Heart right ventricle (tissue), 16 donors: Measurements from ENCODE around the gene PARD3. TPM values are rescaled to one million over a fixed set of nuclear protein-coding genes. Genes with fewer than 3 reads are reported as not detected.
"Not testable (repeated sequence)": the region's sequence is repeated elsewhere in the genome, so short reads cannot be mapped to it uniquely, and the experiment has no call there.

Experiments used
- ATAC-seq, 8 donors: fragments of 200-7000 bp; cut with Tn5 transposase; one replicate each; pipeline ENCODE4 v1.9.1; 2020; ENCODE audit warnings: mild to moderate bottlenecking in 8 of 8, moderate library complexity in 8 of 8, moderate number of reproducible peaks in 1 of 8
- DNase-seq, 2 donors: peaks; one replicate each; pipeline ENCODE4 v3.0.0-alpha.2; 2020
- H3K27ac ChIP-seq, 10 donors: fragments of 200-600 bp; sonication (generic) in 2 of 10; one replicate each; pipeline versions ENCODE4 v1.5.0 to v1.8.0; 2020 to 2022; ENCODE audit warnings: mild to moderate bottlenecking in 3 of 10
- H3K27me3 ChIP-seq, 7 donors: fragments of 200-600 bp; one replicate each; pipeline ENCODE4 v1.8.0; 2021 to 2022; ENCODE audit warnings: mild to moderate bottlenecking in 2 of 7
- H3K36me3 ChIP-seq, 9 donors: fragments of 200-600 bp; sonication (generic) in 1 of 9; one replicate each; pipeline versions ENCODE4 v1.5.0 to v1.8.0; 2020 to 2022; ENCODE audit warnings: mild to moderate bottlenecking in 2 of 9
- H3K4me1 ChIP-seq, 9 donors: fragments of 200-600 bp; sonication (generic) in 1 of 9; one replicate each; pipeline versions ENCODE4 v1.5.0 to v1.8.0; 2020 to 2022; ENCODE audit warnings: mild to moderate bottlenecking in 4 of 9
- H3K4me3 ChIP-seq, 10 donors: fragments of 200-600 bp; sonication (generic) in 2 of 10; one replicate each; pipeline versions ENCODE4 v1.5.0 to v1.8.0; 2020 to 2022; ENCODE audit warnings: mild to moderate bottlenecking in 7 of 10, moderate library complexity in 2 of 10
- H3K9me3 ChIP-seq, 11 donors: fragments of 200-600 bp in 10 of 11; sonication (generic) in 2 of 11; one replicate each; pipeline versions ENCODE4 v1.5.0 to v1.8.0; 2013 to 2022; ENCODE audit warnings: mild to moderate bottlenecking in 2 of 11, control low read depth in 1 of 11, moderate library complexity in 1 of 11
- CTCF ChIP-seq, 9 donors: fragments of 200-600 bp; sonication (generic) in 2 of 9; IDR thresholded peaks; one replicate each; pipeline versions ENCODE4 v1.5.0 to v1.8.0; 2021 to 2022; ENCODE audit warnings: antibody characterized with exemption in 9 of 9, mild to moderate bottlenecking in 5 of 9, moderate library complexity in 1 of 9
- WGBS, 2 donors: extraction: QIAGEN DNeasy Blood & Tissue Kit; methylation state at CpG; one replicate each; pipeline ENCODE4 v1.1.7; 2013; ENCODE audit warnings: inconsistent platforms in 1 of 2; 5-methylcytosine and 5-hydroxymethylcytosine counted together
- intact Hi-C, 10 donors: fragments of 100-400 bp; cut with DNase I; formaldehyde crosslinking; loops; one replicate each; pipeline versions ENCODE4 v1.11.1 to v1.14.2; 2022
- polyA plus RNA-seq, 2 donors: library from polyadenylated mRNA; stranded (reverse); fragments of 200-250 nt; gene quantifications; one replicate each; pipeline ENCODE4 v1.2.3, GENCODE V29; 2013
- total RNA-seq, 10 donors: library from RNA; stranded (reverse); fragmentation: NEBNext Ultra II Directional in 3 of 10; extraction: Animal tissue kit (Norgen Biotek cat#: 25700) in 3 of 10; gene quantifications; one replicate each; pipeline versions ENCODE4 v1.2.1 to v1.2.4, GENCODE V29; 2021 to 2023
- donor health status: Arrhythmogenic right ventricular cardiomyopathy.
- donor health status: ischemic (EF 13 %, LVEDD 7.1; RV severe dilation, severe dysfunction).
- donor health status: healthy with polysubstance abuse.
- donor health status: DM: no; HTN: yes; CAD: no.
- donor health status: DM: no; HTN: no; CAD: no.
- donor health status: ischemic (EF 25% LVEDD 6.9; RV normal size, moderate dysfunction).
- donor health status: ischemic (EF 25% LVEDD 5.7; RV mildly dilated, moderate dysfunction).
- donor health status: healthy.
- donor health status: DM: yes; HTN: yes; CAD: no.
- donor health status: Ischemic cardiomyopathy.
- donor health status: ischemic (EF 35%, LVEDD 5.7; RV mildly dilated, moderate dysfunction).
- donor health status: nonischemic (EF 11% LVEDD 7.7; RV severe dilation, severe dysfunction).
- donor health status: DM: yes; HTN: yes; CAD: no.
- donor health status: PGD.
- donor health status: ischemic (EF 29% LVEDD 5.4; RV normal size, mild dysfunction).
- donor health status: nonischemic (EF 23%, LVEDD 6.1; RV moderate dilation, normal function).

The PARD3 gene
- total and polyA plus RNA-seq, 12 donors = 19.7 to 41.8 (median 34.2) TPM

DNA sequence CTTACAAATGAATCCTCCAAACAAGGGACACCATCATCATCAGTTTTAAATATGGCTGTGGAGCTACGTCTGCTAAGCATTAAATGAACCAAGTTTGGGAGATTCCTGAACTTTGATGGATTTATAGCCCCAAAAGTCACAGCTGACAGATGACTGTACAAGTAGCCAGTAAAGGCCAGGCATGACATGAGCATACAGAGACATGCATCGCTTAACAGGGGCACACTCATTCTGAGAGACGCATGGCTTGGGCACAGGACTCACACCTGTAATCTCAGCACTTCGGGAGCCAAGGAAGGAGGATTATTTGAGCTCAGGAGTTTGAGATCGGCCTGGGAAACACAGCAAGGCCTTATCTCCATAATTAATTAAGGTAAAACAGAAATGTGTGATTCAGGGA, 166.2 kb downstream of the PARD3 start:
- DNase-seq = no peak
- intact Hi-C loops = no loop called here
- Histone ChIP-seq H3K27ac (no peak overlapping the region), H3K27me3 (no peaks in the 10 kb centered on the region), H3K4me1 (peaks cover 0 to 56% (median 32%) of the 10 kb centered on the region in 9 donors), H3K9me3 (no peaks in the 10 kb centered on the region), H3K36me3 (no peaks in the 10 kb centered on the region), H3K4me3 (no peak overlapping the region)
- 91 to 94% methylated on average over 5 of the region's 5 CpGs for WGBS, 2 donors
- ATAC-seq = no peak
- TF ChIP-seq CTCF (IDR thresholded peaks at IDR 0.05) = no peak

DNA sequence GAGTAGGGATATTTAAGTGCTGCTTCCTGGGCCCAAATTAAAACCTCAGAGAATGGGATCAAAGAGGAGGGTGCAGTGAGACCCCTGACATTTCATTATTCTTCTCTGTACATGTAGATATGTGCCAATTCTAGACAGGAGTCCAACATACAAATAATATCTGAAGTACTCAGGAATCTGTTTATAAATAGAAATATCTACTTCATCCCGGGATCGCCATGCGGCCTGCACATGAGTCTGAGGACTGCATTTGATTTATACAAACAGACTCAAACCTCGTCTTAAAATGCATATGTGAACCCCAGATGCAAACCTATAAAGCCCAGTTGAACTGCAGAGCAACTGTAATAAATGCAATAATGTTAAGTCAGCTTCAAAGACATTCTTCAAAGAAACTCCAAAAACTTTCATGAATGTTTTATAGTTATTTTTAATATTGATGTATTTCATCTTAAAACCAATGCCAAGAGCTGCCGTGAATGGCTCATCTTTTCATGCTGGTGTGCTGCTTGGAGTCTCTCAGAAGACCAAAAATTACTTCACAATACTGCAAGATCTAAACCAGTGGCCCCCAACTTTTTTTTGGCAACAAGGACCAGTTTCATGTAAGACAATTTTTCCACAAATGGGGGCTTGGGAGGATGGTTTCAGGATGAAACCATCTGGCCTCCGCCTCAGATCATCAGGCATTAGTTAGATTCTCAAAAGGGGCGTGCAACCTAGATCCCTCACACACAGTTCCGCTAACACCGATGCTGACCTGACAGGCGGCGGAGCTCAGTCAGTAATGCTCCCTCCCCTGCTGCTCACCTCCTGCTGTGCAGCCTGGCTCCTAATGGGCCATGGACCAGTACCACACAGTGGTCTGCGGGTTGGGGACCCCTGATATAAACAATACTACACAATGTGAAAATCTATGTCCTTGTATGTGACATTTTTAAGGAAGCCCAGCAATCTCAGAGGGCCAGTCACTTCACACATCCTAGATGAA, 166.9 kb downstream of the PARD3 start:
- TF ChIP-seq CTCF (IDR thresholded peaks at IDR 0.05) = no peak
- Histone ChIP-seq H3K9me3 (no peaks in the 10 kb centered on the region), H3K4me1 (peaks cover 0 to 60% (median 38%) of the 10 kb centered on the region in 9 donors), H3K27me3 (no peaks in the 10 kb centered on the region), H3K4me3 (peak overlapping the region in 1 of 10 donors; percentile 5), H3K36me3 (no peaks in the 10 kb centered on the region), H3K27ac (peak overlapping the region in 3 of 10 donors; percentile 8 to 43 (median 18))
- DNase-seq = no peak
- intact Hi-C loops = no loop called here
- ATAC-seq = peak in 4 of 8 donors; percentile 27 to 51 (median 39)
- 72 to 76% methylated on average over 12 of the region's 12 CpGs for WGBS, 2 donors

GRCh38 chr10:34647160-34647559, 167.9 kb downstream of the PARD3 start:
- ATAC-seq = peak in 4 of 8 donors; percentile 21 to 32 (median 26)
- peaks cover 0 to 60% (median 38%) of the 10 kb centered on the region in 9 donors for H3K4me1 ChIP-seq
- WGBS, 2 donors = 41 to 51% methylated on average over 7 of the region's 7 CpGs
- H3K9me3 ChIP-seq = no peaks in the 10 kb centered on the region
- H3K4me3 ChIP-seq = no peak overlapping the region
- TF ChIP-seq CTCF (IDR thresholded peaks at IDR 0.05) = no peak
- intact Hi-C loops = no loop called here
- H3K27me3 ChIP-seq = no peaks in the 10 kb centered on the region
- no peaks in the 10 kb centered on the region for H3K36me3 ChIP-seq
- no peak for DNase-seq
- H3K27ac ChIP-seq = peak overlapping the region in 3 of 10 donors; percentile 8 to 43 (median 18)

DNA sequence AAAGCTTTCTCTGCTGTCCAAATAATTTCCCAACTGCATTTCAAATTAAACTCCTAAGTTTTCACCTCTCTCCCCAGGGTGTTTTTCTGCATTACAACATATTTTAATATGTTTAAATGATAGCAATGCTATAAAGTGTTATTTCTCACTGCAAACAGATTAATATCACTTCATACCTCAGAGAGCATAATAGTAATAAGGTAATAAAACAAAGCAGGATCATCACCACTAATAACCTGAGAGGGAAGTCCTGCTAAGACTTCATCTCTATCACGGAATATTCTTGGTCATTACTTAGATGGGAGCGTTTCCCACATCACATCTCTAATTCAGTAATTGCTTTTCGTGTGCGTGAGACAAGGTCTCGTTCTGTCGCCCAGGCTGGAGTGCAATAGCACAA, 168.8 kb downstream of the PARD3 start:
- no peak for TF ChIP-seq CTCF (IDR thresholded peaks at IDR 0.05)
- peaks cover 0 to 52% (median 32%) of the 10 kb centered on the region in 9 donors for H3K4me1 ChIP-seq
- DNase-seq (no peak), ATAC-seq (no peak)
- H3K27ac ChIP-seq = no peak overlapping the region
- H3K4me3 ChIP-seq = no peak overlapping the region
- WGBS, 2 donors = 91 to 96% methylated on average over 6 of the region's 6 CpGs
- intact Hi-C loops = no loop called here
- no peaks in the 10 kb centered on the region for H3K36me3 ChIP-seq
- no peaks in the 10 kb centered on the region for H3K9me3 ChIP-seq
- no peaks in the 10 kb centered on the region for H3K27me3 ChIP-seq

DNA sequence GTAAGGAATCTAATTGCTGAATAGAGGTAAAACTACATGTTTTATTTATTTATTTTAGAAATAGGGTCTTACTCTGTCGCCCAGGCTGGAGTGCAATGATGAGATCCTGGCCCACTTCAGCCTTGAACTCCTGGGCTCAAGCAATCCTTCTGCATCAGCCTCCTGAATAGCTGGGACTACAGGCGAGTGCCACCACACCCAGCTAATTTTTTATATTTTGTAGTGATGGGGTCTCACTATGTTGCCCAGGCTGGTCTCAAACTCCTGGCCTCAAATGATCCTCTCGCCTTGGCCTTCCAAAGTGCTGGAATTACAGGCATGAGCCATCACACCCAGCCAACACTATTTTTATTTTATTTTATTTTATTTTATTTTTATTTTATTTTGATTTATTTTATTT, 170.3 kb downstream of the PARD3 start:
- H3K36me3 ChIP-seq, H3K27ac ChIP-seq, ATAC-seq, H3K9me3 ChIP-seq, DNase-seq, intact Hi-C loops, H3K27me3 ChIP-seq, H3K4me3 ChIP-seq: not testable (repeated sequence)
- 97 to 99% methylated on average over 3 of the region's 3 CpGs for WGBS, 2 donors
- H3K4me1 ChIP-seq = peaks cover 0 to 49% (median 29%) of the 10 kb centered on the region in 9 donors
